SK-N-SH (cell line): ENCODE measurements around the gene FBXO15.
A peak's percentile ranks its signal among the peaks of the same experiment; 100 is the strongest.

Experiments used
- CTCF ChIP-seq: fragments of 200-600 bp; sonication (generic); IDR thresholded peaks from 2 replicates; pipeline ENCODE4 v1.6.1; 2017; ENCODE audit warnings: antibody characterized with exemption, mild to moderate bottlenecking, moderate library complexity
- EP300 ChIP-seq, 2 experiments: IDR thresholded peaks; 2 replicates each; pipeline versions ENCODE4 v1.4.0 to v1.6.1; 2012; ENCODE audit warnings: borderline replicate concordance in 1 of 2, low read depth in 1 of 2, low read length in 1 of 2
- EZH2phosphoT487 ChIP-seq: fragments of 200-600 bp; sonication (generic); IDR thresholded peaks from 2 replicates; pipeline ENCODE4 v1.6.1; 2017; ENCODE audit warnings: low read depth, mixed run types, mild to moderate bottlenecking, antibody characterized with exemption, moderate library complexity, borderline replicate concordance
- GABPA ChIP-seq: IDR thresholded peaks from 2 replicates; pipeline ENCODE4 v1.4.0; 2012; ENCODE audit warnings: low read depth, mild to moderate bottlenecking
- IRF3 ChIP-seq: fragments of 150-350 bp; IDR thresholded peaks from 2 replicates; pipeline ENCODE4 v1.6.1; 2016; ENCODE audit warnings: mild to moderate bottlenecking, low read depth, low read length
- JUND ChIP-seq: IDR thresholded peaks from 2 replicates; pipeline ENCODE4 v1.4.0; 2012
- MAX ChIP-seq: IDR thresholded peaks from 2 replicates; pipeline ENCODE4 v1.4.0; 2012; ENCODE audit warnings: low read depth
- POLR2AphosphoS5 ChIP-seq: IDR thresholded peaks from 2 replicates; pipeline ENCODE4 v1.6.1; 2012; ENCODE audit warnings: low read depth, low read length
- RCOR1 ChIP-seq: fragments of 150-350 bp; IDR thresholded peaks from 2 replicates; pipeline ENCODE4 v1.6.1; 2017; ENCODE audit warnings: antibody characterized with exemption, low read length
- SMC3 ChIP-seq: IDR thresholded peaks from 2 replicates; pipeline ENCODE4 v1.6.1; 2012; ENCODE audit warnings: low read depth, low read length, improper control_type of control experiment
- USF2 ChIP-seq: fragments of 150-350 bp; IDR thresholded peaks from 2 replicates; pipeline ENCODE4 v1.6.1; 2017; ENCODE audit warnings: antibody characterized with exemption, low read length, low read depth, borderline replicate concordance
- ZBTB33 ChIP-seq: IDR thresholded peaks from 2 replicates; pipeline ENCODE4 v1.4.0; 2012; ENCODE audit warnings: low read depth, borderline replicate concordance

GRCh38 chr18:74081966-74082741, 65.5 kb downstream of the FBXO15 start:
- TF ChIP-seq CTCF: peak; percentile 33
- TF ChIP-seq POLR2AphosphoS5: no peak
- no peak for TF ChIP-seq EP300 (IDR thresholded peaks at IDR 0.05; ENCODE audit: borderline replicate concordance in 1 of 2, low read depth in 1 of 2, low read length in 1 of 2)
- no peak for TF ChIP-seq GABPA
- TF ChIP-seq MAX: no peak
- TF ChIP-seq EZH2phosphoT487: no peak
- TF ChIP-seq RCOR1: no peak
- TF ChIP-seq JUND: no peak
- TF ChIP-seq IRF3: no peak
- TF ChIP-seq SMC3: peak; percentile 49
- TF ChIP-seq ZBTB33: no peak
- no peak for TF ChIP-seq USF2
